NCI-H146 treated with DMSO at 0.1 percent for 48 hours (cell line): ENCODE measurements around the gene REEP3.
"Not testable (repeated sequence)": the region's sequence is repeated elsewhere in the genome, so short reads cannot be mapped to it uniquely, and the experiment has no call there.

ENCODE experiments used
- DNase-seq: peaks from one replicate; lab custom pipeline; 2025; ENCODE audit not compliant: unreplicated experiment; lab: John Stamatoyannopoulos, UW

The REEP3 gene

GRCh38 chr10:63628526-63629362 lies 107.5 kb downstream of the REEP3 start:
- DNase-seq = peak; percentile 82

- DNase-seq = peak; percentile 77
These were observed 108.3 kb downstream of the REEP3 start for GRCh38 chr10:63629363-63630084.

- DNase-seq = peak; percentile 70
These were observed 109.1 kb downstream of the REEP3 start for GRCh38 chr10:63630085-63630930.

GRCh38 chr10:63630931-63631680 lies 109.9 kb downstream of the REEP3 start:
- DNase-seq = no peak

- DNase-seq = no peak
These were observed 110.8 kb downstream of the REEP3 start for GRCh38 chr10:63631991-63632390.

- peak; percentile 24 for DNase-seq
These were observed 112.7 kb downstream of the REEP3 start for GRCh38 chr10:63633677-63634487.

- no peak for DNase-seq
These were observed 113.4 kb downstream of the REEP3 start for GRCh38 chr10:63634488-63635065.

- no peak for DNase-seq
These were observed 115.6 kb downstream of the REEP3 start for GRCh38 chr10:63636812-63637211.

GRCh38 chr10:63637901-63638327 lies 116.7 kb downstream of the REEP3 start:
- DNase-seq = no peak

GRCh38 chr10:63641366-63641765 lies 120.2 kb downstream of the REEP3 start:
- DNase-seq = no peak

GRCh38 chr10:63641799-63642198 lies 120.6 kb downstream of the REEP3 start:
- DNase-seq = no peak

- no peak for DNase-seq
These were observed 121.6 kb downstream of the REEP3 start for GRCh38 chr10:63642808-63643207.

- no peak for DNase-seq
These were observed 123.4 kb downstream of the REEP3 start for GRCh38 chr10:63644418-63645142.

GRCh38 chr10:63645195-63645594 lies 124.0 kb downstream of the REEP3 start:
- DNase-seq = no peak

- no peak for DNase-seq
These were observed 125.3 kb downstream of the REEP3 start for GRCh38 chr10:63646491-63646890.

GRCh38 chr10:63651864-63652263 lies 130.7 kb downstream of the REEP3 start:
- no peak for DNase-seq

GRCh38 chr10:63653747-63654146 lies 132.5 kb downstream of the REEP3 start:
- DNase-seq = no peak

GRCh38 chr10:63657761-63658160 lies 136.6 kb downstream of the REEP3 start:
- no peak for DNase-seq

GRCh38 chr10:63660941-63661340 lies 139.7 kb downstream of the REEP3 start:
- not testable (repeated sequence) for DNase-seq
